Large intestine (tissue), 3 donors: ENCODE measurements around the gene BCAS3. TPM values are rescaled to one million over a fixed set of nuclear protein-coding genes. Genes with fewer than 3 reads are reported as not detected.

ENCODE experiments used
- DNase-seq, 2 donors: peaks; one replicate each; pipeline versions ENCODE4 v3.0.0 to v3.0.0-alpha.2; 2013
- H3K27ac ChIP-seq: one replicate; pipeline ENCODE4 v1.5.1; 2013; ENCODE audit warnings: low read length
- H3K27me3 ChIP-seq: 2 replicates; pipeline ENCODE4 v1.6.1; 2013; ENCODE audit warnings: low read length; ENCODE audit not compliant: control insufficient read depth, insufficient read depth
- H3K36me3 ChIP-seq: 2 replicates; pipeline ENCODE4 v1.6.1; 2013; ENCODE audit warnings: low read length; ENCODE audit not compliant: control insufficient read depth, insufficient read depth
- H3K4me1 ChIP-seq: one replicate; pipeline ENCODE4 v1.6.1; 2013; ENCODE audit warnings: low read length; ENCODE audit not compliant: control insufficient read depth, insufficient read depth
- H3K4me3 ChIP-seq: one replicate; pipeline ENCODE4 v1.5.1; 2013; ENCODE audit warnings: low read length
- H3K9me3 ChIP-seq: one replicate; pipeline ENCODE4 v1.6.1; 2013; ENCODE audit warnings: mild to moderate bottlenecking, low read depth, low read length, moderate library complexity; ENCODE audit not compliant: control insufficient read depth
- WGBS: methylation state at CpG from one replicate; pipeline ENCODE4 v1.1.5; 2013; ENCODE audit warnings: low lambda C conversion rate; ENCODE audit not compliant: insufficient coverage; 5-methylcytosine and 5-hydroxymethylcytosine counted together
- polyA plus RNA-seq: library from polyadenylated mRNA; unstranded; fragments of 120-200 nt; gene quantifications from one replicate; pipeline ENCODE4 v1.2.1, GENCODE V29; 2013

BCAS3 gene
- polyA plus RNA-seq, 1 donor: 9.7 TPM

- Histone ChIP-seq H3K4me3 (no peak overlapping the region), H3K27ac (no peak overlapping the region), H3K9me3 (peaks cover 3% of the 10 kb centered on the region), H3K36me3 (no peaks in the 10 kb centered on the region), H3K4me1 (peaks cover 7% of the 10 kb centered on the region), H3K27me3 (peaks cover 55% of the 10 kb centered on the region)
- WGBS: no CpG with 5 or more reads among the region's 3 CpGs
- DNase-seq: no peak
Observed at GRCh38 chr17:61393550-61393903, 715.9 kb downstream of the BCAS3 start.

DNA sequence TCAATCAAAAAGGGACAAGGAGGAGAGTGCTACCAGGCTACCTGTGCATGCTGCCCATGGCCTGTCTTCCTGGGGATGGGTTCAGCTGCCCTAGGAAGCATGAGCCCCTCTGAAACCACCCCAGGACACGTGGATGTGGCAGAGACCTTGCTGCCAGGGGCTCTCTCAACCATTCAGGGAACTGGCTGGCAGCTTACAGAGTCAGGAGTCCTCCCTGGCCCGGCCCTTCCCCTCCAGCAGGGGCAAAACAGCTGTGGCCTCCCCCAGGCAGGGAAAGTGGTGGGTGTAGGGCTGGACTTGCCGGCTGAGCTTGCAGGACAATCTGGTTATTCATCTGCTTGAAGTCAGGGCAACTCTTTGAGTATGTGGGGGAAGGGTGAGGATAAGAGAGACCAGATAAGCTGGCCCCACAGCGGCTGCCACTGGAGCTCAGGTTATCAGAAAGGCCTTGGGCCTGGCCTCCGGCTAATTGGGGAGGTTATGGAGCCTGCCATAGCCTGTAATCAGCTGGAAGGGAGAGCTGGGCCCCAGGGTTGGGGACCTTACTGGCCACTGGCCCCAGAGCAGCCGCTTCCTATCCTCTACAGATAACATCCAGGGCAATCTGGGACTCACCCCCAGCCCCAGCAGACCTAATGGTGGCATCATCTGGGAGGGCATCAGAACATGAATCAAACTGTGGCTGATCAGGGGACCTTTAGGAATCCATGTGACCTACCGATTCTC, 716.4 kb downstream of the BCAS3 start:
- peaks cover 7% of the 10 kb centered on the region for H3K4me1 ChIP-seq
- H3K27me3 ChIP-seq: peaks cover 60% of the 10 kb centered on the region
- no peak overlapping the region for H3K27ac ChIP-seq
- no CpG with 5 or more reads among the region's 7 CpGs for WGBS
- DNase-seq: no peak
- H3K36me3 ChIP-seq: no peaks in the 10 kb centered on the region
- no peak overlapping the region for H3K4me3 ChIP-seq
- peaks cover 3% of the 10 kb centered on the region for H3K9me3 ChIP-seq

DNA sequence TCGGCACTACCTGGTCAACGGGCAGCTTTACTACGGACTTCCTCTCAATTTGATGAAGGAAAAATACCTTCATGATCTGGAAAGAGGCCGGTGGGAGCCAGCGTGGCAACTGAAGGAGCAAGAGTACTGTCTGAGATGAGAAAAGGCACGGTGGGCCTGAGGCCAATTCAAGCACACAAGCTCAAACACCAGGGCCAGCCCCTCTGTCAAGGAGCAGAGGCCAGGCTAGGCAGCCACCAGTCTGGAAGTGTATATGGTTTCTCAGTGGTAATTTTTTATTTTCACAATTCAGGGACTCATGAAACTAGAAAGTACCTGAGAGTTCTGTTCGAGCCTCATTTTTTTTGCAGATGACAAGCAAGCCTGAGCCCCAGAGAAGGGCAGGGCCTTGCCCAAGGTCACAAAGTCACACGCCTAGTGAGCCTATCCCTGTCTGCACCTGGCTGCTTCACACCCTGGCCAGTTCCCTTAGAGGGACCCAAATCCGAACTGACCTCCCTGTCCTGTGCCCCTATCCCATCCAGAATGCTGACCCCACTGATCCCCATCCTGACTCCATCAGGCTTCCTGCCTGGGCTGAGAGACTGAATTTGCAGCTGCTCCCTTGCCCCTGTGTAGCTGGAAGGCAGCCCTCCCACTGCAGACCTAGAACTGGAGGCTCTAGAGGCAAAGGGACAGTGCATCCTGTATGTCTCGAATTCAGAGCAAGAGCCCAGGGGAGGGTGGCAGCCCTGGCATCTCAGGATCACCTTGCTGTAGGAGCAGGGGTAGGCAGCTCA, 717.2 kb downstream of the BCAS3 start:
- no peak for DNase-seq
- WGBS: no CpG with 5 or more reads among the region's 10 CpGs
- H3K9me3 ChIP-seq: peaks cover 3% of the 10 kb centered on the region
- H3K4me1 ChIP-seq: peaks cover 8% of the 10 kb centered on the region
- H3K4me3 ChIP-seq: no peak overlapping the region
- no peaks in the 10 kb centered on the region for H3K36me3 ChIP-seq
- H3K27ac ChIP-seq: no peak overlapping the region
- peaks cover 67% of the 10 kb centered on the region for H3K27me3 ChIP-seq

DNA sequence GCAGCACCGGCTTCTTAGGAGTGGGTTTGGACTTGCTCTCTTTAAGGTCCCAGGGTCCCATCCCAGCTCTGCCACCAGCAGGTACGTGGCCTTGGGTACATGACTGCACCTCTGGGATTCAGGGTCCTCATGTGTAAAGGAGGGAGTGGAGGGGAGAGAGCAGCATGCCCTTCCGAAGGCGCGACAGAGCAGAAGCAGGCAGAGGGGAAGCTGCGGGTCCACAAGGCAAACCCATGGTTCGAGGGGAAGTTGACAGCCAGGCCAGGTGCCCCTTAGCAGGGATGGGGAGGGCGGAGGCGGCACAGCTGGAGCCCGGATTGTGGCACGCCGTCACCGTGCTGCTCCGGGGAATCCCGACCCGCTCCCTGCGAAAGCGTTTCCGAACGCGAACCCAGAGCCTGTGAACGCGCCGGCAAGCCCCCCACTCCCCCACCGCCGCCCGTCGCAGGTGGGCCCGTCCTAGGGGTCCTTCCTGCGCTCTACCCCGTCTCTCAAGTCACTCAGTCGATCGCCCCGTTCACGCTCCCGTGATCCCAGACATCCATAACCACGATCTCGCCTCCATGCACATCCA, 717.8 kb downstream of the BCAS3 start:
- Histone ChIP-seq H3K4me3 (no peak overlapping the region), H3K9me3 (peaks cover 3% of the 10 kb centered on the region), H3K36me3 (no peaks in the 10 kb centered on the region), H3K4me1 (peaks cover 8% of the 10 kb centered on the region), H3K27me3 (peaks cover 68% of the 10 kb centered on the region), H3K27ac (no peak overlapping the region)
- no CpG with 5 or more reads among the region's 38 CpGs for WGBS
- no peak for DNase-seq

- Histone ChIP-seq H3K27ac (peak overlapping the region; percentile 58), H3K4me3 (peak overlapping the region; percentile 28), H3K36me3 (no peaks in the 10 kb centered on the region), H3K9me3 (peaks cover 8% of the 10 kb centered on the region), H3K27me3 (peaks cover 73% of the 10 kb centered on the region), H3K4me1 (peaks cover 11% of the 10 kb centered on the region)
- DNase-seq: no peak
- WGBS: no CpG with 5 or more reads among the region's 63 CpGs
Observed at GRCh38 chr17:61395983-61396585, 718.4 kb downstream of the BCAS3 start.

GRCh38 chr17:61396586-61397085, 719.0 kb downstream of the BCAS3 start:
- DNase-seq: no peak
- peak overlapping the region; percentile 28 for H3K4me3 ChIP-seq
- peaks cover 11% of the 10 kb centered on the region for H3K4me1 ChIP-seq
- no CpG with 5 or more reads among the region's 46 CpGs for WGBS
- peaks cover 75% of the 10 kb centered on the region for H3K27me3 ChIP-seq
- no peaks in the 10 kb centered on the region for H3K36me3 ChIP-seq
- peaks cover 8% of the 10 kb centered on the region for H3K9me3 ChIP-seq
- H3K27ac ChIP-seq: peak overlapping the region; percentile 58

GRCh38 chr17:61397086-61397842, 719.6 kb downstream of the BCAS3 start:
- no CpG with 5 or more reads among the region's 67 CpGs for WGBS
- peak overlapping the region; percentile 51 for H3K4me3 ChIP-seq
- peaks cover 11% of the 10 kb centered on the region for H3K4me1 ChIP-seq

GRCh38 chr17:61398721-61399130, 721.1 kb downstream of the BCAS3 start:
- no peak for DNase-seq
- peaks cover 11% of the 10 kb centered on the region for H3K9me3 ChIP-seq
- H3K4me1 ChIP-seq: peaks cover 11% of the 10 kb centered on the region
- H3K27ac ChIP-seq: peak overlapping the region; percentile 48
- peak overlapping the region; percentile 51 for H3K4me3 ChIP-seq
- H3K36me3 ChIP-seq: no peaks in the 10 kb centered on the region
- H3K27me3 ChIP-seq: peaks cover 91% of the 10 kb centered on the region
- no CpG with 5 or more reads among the region's 34 CpGs for WGBS

More at GRCh38 chr17:61397086-61397842, 719.6 kb downstream of the BCAS3 start:
- Histone ChIP-seq H3K9me3 (peaks cover 11% of the 10 kb centered on the region), H3K27ac (peak overlapping the region; percentile 58), H3K27me3 (peaks cover 81% of the 10 kb centered on the region), H3K36me3 (no peaks in the 10 kb centered on the region)
- DNase-seq: no peak

DNA sequence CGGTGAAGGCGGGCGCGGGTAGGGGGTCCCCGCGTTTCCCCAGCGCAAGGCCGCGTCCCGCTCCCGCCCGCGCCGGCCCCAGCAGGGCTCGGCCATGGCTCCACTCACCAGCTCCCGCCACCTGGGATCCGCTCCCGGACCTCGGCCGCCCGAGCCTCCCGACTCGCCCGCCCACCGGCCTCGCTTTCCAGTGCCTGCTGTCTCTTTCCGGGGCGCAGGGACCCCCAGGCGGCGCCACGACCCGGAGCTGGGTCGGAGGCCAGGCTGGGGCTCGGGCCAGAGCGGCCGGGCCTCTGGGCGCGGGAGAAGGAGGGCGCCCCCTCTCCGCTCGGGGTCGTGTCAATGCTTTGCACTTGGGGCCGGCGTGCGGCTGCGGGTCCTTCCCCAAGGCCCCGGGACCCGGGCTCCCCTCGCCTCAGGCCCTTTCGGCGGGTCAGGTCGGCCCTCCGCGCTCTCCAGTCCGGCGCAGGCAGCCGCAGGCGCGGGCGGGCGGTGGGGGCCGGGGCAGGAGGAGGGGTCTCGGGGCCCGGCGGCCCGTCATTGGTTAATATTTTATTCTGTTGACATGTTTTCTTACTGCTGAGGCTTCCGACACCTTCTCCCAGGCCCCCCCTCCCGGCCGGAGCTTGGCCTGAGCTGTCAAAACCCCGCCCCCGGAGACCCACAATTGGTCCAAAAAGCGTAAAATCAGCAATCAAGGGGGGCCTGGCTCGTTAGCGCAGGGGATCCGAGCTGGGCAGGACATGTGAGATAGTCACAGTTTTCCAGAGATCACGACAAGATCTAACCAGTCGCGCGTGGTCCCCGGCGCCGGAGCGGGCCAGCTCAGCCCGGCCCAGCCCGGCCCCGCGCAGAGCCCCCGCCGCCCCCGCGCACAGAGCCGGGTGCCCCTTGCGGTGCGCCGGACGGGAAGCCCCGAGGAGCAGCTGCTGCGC, 721.7 kb downstream of the BCAS3 start, which contains the start of gene TBX2:
Gene TBX2 (plus strand): TSS at position 713 of the 935 bp plus-strand sequence. CDS start 334 bp downstream, outside the sequence.
- H3K4me3 ChIP-seq: peak within 1 kb of the TSS; percentile 51
- DNase-seq: peak; percentile 63 to 68
- peaks cover 16% of the 10 kb centered on the region for H3K9me3 ChIP-seq
- no CpG with 5 or more reads among the region's 98 CpGs for WGBS
- peaks cover 11% of the 10 kb centered on the region for H3K4me1 ChIP-seq
- peaks cover 91% of the 10 kb centered on the region for H3K27me3 ChIP-seq
- H3K36me3 ChIP-seq: no peaks in the 10 kb centered on the region
- H3K27ac ChIP-seq: peak within 1 kb of the TSS; percentile 48
